Fibroblast of villous mesenchyme (primary cell): Measurements from ENCODE around the gene LRRC8D. TPM values are rescaled to one million over a fixed set of nuclear protein-coding genes. Genes with fewer than 3 reads are reported as not detected.

ENCODE experiments used
- DNase-seq: peaks from one replicate; pipeline ENCODE4 v3.0.0-alpha.2; 2010; ENCODE audit warnings: low read depth
- H3K4me3 ChIP-seq: 2 replicates; pipeline ENCODE4 v1.5.1; 2011; ENCODE audit warnings: low read depth, mild to moderate bottlenecking, low read length
- total RNA-seq: library from RNA; depleted of rRNA; stranded (reverse); fragments of >200 nt; gene quantifications from 2 replicates; pipeline ENCODE4 v1.2.3, GENCODE V29; 2012
- TF ChIP-seq, protein P1 (sequence below): IDR thresholded peaks from 2 replicates; pipeline ENCODE4 v1.5.1; 2012; ENCODE audit warnings: low read depth, mild to moderate bottlenecking, low read length; ENCODE audit not compliant: insufficient read depth

Gene LRRC8D
- total RNA-seq, 1 donor, result 58.7 TPM

DNA sequence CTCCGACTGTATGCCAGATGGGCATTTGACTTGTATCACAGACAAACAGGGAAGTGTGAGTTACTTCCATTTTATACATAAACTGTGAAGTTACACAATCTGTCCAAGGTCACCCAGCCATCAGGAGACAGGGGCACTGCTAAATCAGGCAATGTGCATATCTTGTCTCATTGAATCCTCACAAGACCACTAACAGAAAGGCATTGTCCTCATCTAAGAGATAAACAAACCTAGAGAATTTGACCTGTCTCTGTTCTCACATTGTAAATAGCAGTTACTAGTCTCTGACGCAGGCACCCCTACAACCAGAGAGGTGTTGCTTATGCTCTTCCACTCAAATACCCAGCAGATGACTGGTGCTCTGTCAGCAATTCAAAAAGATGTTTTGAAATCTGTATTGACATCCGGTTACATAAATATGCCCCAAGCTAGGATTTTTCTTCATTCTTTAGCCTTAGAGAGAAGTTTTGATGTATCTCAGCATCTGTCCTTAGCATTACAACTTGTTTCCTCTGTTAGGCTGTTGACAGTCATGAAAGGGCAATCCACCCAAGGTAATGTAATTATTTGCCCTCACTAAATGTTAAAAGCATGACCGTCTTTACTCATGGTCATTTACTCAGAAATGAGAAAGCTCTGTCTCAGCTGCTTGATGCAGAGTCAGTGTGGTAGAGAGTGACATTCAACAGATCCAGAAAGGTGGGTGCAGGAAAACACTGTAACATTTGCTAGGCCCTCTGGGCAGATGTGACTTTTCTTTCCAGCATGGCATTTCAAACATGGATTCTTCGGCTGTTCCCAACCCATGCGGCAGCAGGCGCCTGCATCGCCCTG lies 122.2 kb downstream of the LRRC8D start:
- TF ChIP-seq, protein P1, sequence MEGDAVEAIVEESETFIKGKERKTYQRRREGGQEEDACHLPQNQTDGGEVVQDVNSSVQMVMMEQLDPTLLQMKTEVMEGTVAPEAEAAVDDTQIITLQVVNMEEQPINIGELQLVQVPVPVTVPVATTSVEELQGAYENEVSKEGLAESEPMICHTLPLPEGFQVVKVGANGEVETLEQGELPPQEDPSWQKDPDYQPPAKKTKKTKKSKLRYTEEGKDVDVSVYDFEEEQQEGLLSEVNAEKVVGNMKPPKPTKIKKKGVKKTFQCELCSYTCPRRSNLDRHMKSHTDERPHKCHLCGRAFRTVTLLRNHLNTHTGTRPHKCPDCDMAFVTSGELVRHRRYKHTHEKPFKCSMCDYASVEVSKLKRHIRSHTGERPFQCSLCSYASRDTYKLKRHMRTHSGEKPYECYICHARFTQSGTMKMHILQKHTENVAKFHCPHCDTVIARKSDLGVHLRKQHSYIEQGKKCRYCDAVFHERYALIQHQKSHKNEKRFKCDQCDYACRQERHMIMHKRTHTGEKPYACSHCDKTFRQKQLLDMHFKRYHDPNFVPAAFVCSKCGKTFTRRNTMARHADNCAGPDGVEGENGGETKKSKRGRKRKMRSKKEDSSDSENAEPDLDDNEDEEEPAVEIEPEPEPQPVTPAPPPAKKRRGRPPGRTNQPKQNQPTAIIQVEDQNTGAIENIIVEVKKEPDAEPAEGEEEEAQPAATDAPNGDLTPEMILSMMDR, result no peak
- peak; percentile 87 for DNase-seq
- no peak overlapping the region for H3K4me3 ChIP-seq

DNA sequence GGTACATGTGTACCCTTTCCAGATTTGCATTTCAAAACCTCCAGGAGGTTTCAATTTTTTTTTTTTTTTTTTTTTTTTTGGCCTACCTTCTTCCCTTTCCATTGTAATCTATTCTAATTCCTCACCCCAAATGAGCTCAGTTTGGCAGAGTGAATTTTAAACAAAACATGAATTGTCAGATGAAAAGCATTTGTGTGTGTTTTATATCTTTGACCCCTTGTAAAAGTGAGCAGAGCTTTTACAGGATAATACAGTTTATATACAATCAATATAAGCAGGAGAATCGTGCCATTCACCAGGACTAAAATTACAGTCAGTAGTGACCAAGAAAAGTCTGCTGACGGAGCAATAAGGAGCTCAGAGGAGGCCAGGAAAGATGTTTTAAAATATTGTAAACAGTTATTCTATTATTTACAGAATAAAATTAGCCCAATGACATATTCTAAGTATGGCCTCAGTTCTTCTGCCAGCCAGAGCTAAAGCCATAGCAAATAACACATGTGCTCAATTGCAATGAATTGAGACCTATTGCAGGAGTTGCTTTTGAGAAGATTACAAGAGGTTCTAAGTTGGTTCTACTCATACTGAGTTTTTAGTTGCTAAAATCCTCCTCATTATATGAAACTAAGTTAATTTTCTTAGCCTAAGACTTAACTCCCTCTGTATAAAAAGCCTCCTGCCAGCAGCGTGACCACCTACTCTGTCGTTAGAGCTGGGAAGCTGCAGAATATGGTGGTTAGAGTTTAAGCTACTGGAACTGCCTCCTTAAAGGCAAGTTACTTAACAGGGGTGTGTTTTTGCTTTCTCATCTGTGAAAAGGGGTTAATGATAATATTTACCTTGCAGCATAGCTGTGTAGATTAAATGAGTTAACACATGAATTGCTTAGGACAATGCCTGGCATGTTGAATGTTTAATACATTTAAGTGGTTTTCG lies 123.3 kb downstream of the LRRC8D start:
- peak; percentile 54 for DNase-seq
- TF ChIP-seq, protein P1, result no peak
- H3K4me3 ChIP-seq, result no peak overlapping the region

DNA sequence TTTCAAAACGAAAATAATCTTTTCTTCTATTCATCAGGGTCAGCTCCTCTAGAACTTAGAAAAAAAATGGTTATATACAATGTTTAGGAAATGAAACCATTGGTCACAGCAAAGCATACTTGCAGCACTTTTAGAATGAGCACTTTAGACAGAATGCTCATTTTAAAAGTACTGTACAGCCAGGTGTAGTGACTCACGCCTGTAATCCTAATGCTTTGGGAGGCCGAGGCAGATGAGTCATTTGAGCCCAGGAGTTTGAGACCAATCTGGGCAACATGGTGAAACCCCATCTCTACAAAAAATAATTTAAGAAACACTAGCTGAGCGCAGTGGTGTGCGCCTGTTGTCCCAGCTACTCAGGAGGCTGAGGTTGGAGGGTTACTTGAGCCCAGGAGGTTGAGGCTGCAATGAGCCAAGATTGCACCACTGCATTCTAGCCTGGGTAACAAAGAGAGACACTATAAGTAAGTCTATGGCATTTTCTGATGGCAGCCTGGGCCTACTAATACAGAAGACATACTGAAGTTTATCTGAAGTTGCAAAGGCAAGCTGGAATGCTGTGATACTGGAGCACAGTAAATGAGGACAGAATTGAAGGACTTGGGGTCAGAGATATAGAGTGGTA lies 125.1 kb downstream of the LRRC8D start:
- H3K4me3 ChIP-seq, result no peak overlapping the region
- TF ChIP-seq, protein P1, result no peak
- DNase-seq, result peak; percentile 54

DNA sequence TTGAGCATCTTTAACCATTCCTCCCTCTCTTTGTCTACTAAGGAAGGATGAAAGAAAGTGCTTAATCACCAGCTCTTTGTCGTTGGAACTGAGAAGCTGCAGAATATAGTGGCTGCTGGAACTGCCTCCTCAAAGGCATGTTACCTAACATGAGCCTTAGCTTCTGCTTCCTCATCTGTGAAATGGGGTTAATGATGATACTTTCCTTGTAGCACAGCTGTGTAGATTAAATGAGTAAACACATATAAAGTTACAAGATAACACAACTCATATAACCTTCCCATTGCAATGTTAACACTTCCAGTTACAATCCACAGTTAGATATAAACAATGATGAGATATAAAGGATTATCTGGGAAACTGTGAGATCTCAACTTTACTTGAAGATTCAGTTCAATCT lies 125.7 kb downstream of the LRRC8D start:
- TF ChIP-seq, protein P1, result no peak
- no peak overlapping the region for H3K4me3 ChIP-seq
- peak; percentile 65 for DNase-seq

DNA sequence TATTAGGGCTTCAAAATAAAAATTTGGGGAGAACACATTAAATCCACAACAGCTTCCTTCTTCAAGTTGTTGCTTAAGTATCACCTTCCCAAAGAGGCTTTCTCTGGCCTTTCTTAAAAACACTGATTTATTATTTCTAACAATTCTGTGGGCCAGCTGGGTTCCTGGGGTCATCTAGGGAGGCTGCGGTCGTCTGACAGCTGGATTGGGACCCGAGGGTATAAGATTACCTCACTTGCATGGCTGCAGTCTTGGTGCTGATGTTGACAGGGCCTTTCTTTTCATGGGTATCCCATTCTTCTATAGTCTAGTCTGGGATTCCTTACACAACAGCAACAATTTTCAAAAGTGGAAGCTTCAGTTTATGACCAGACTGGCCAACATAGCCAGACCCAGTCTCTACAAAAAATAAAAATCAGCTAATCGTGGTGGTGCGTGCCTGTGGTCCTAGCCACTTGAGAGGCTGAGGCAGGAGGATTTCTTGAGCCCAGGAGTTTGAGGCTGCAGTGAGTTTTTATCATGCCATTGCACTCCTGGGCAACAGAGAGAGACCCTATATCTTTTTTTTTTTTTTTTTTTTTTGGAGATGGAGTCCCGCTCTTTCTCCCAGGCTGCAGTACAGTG lies 128.0 kb downstream of the LRRC8D start:
- DNase-seq, result no peak
- no peak overlapping the region for H3K4me3 ChIP-seq
- TF ChIP-seq, protein P1, result no peak

DNA sequence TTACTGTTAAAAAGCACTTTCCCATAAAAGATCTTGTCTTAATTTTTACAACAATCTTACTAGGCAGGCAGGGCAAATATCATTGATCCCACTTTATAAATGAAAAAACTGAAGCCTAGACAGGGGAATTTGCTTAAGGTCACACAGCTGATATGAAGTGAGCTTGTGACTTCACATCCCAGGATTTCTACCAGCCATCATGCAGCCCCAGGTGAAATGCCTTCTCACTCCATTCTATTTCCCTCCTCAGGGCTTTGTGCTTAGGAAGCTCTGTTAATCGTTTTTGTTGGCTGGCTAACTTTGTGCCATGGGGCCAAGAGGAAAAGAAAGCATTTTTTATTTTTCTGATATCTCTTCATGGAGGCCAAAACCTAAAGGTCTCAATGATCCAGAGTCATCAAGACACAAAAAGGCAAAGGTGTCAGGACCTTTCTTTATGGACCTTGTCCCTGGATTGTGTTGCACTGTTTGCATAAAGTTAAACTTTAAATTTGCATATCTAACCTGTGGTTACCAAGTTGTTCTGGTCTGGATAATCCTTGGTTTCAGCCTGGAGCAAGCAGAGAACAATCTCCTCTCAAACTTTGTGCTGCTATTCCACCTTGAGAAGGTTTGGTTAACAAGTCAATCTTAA lies 129.3 kb downstream of the LRRC8D start:
- TF ChIP-seq, protein P1, result no peak
- DNase-seq, result no peak
- H3K4me3 ChIP-seq, result no peak overlapping the region
